Ishikawa (cell line): Measurements from ENCODE around the gene ARSI.

ENCODE experiments used
- CEBPB ChIP-seq: IDR thresholded peaks from 2 replicates; pipeline ENCODE4 v1.6.1; 2012
- CREB1 ChIP-seq: IDR thresholded peaks from 2 replicates; pipeline ENCODE4 v1.6.1; 2012; ENCODE audit warnings: low read depth
- EGR1 ChIP-seq: IDR thresholded peaks from 2 replicates; pipeline ENCODE4 v1.6.1; 2012
- EP300 ChIP-seq: IDR thresholded peaks from 2 replicates; pipeline ENCODE4 v1.6.1; 2012; ENCODE audit warnings: borderline replicate concordance
- FOXM1 ChIP-seq: IDR thresholded peaks from 2 replicates; pipeline ENCODE4 v1.6.1; 2012; ENCODE audit warnings: low read depth, borderline replicate concordance
- NFIC ChIP-seq: IDR thresholded peaks from 2 replicates; pipeline ENCODE4 v1.6.1; 2012
- RAD21 ChIP-seq: IDR thresholded peaks from 2 replicates; pipeline ENCODE4 v1.6.1; 2012; ENCODE audit warnings: low read depth
- TAF1 ChIP-seq: IDR thresholded peaks from 2 replicates; pipeline ENCODE4 v1.6.1; 2012; ENCODE audit warnings: low read depth, mild to moderate bottlenecking
- TCF12 ChIP-seq: IDR thresholded peaks from 2 replicates; pipeline ENCODE4 v1.6.1; 2012; ENCODE audit warnings: low read depth
- TEAD4 ChIP-seq: IDR thresholded peaks from 2 replicates; pipeline ENCODE4 v1.6.1; 2012
- YY1 ChIP-seq: IDR thresholded peaks from 2 replicates; pipeline ENCODE4 v1.6.1; 2012; ENCODE audit warnings: low read depth
- ZBTB7A ChIP-seq: IDR thresholded peaks from 2 replicates; pipeline ENCODE4 v1.6.1; 2012; ENCODE audit warnings: low read depth
- TF ChIP-seq, protein P1 (sequence below): IDR thresholded peaks from 2 replicates; pipeline ENCODE4 v1.6.1; 2012
- TF ChIP-seq, protein P2 (sequence below): IDR thresholded peaks from 2 replicates; pipeline ENCODE4 v1.6.1; 2012; ENCODE audit warnings: low read depth, mild to moderate bottlenecking

DNA sequence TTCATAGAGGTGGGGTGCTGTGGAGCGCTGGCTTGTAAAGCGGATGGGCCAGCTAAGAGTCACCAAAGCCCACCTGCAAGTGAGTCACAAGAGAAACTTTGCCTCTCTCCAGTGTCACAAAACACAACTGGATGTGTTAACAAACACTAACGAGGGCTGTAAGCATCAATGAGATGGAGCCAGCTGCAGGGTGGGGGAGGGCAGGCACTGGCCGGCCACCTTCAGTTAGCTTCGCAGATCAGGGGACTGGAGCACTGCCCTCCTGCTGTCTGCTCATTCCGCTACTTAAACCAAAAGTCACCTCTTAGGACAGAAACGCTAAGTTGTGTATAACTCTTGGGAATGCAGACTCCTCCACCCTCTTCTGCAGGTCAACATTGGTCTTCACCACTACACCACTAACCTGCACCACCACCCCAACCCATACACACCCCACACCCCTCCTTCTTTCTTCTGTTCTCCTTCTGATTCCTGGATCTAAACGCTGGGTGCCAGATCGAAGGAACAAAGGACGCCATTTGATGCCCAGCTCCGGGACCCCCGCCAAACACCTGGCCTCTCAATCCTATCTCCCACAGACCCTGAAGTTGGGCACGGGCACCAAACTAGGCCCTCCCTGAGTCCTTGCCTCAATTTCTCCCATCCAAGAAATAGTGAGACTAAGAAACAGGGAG is 2.1 kb downstream of the ARSI start:
- TF ChIP-seq TAF1 = no peak
- TF ChIP-seq EP300 = no peak
- TF ChIP-seq RAD21 = no peak
- TF ChIP-seq, protein P1, sequence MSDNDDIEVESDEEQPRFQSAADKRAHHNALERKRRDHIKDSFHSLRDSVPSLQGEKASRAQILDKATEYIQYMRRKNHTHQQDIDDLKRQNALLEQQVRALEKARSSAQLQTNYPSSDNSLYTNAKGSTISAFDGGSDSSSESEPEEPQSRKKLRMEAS = no peak
- no peak for TF ChIP-seq NFIC
- no peak for TF ChIP-seq YY1
- no peak for TF ChIP-seq CREB1
- TF ChIP-seq, protein P2, sequence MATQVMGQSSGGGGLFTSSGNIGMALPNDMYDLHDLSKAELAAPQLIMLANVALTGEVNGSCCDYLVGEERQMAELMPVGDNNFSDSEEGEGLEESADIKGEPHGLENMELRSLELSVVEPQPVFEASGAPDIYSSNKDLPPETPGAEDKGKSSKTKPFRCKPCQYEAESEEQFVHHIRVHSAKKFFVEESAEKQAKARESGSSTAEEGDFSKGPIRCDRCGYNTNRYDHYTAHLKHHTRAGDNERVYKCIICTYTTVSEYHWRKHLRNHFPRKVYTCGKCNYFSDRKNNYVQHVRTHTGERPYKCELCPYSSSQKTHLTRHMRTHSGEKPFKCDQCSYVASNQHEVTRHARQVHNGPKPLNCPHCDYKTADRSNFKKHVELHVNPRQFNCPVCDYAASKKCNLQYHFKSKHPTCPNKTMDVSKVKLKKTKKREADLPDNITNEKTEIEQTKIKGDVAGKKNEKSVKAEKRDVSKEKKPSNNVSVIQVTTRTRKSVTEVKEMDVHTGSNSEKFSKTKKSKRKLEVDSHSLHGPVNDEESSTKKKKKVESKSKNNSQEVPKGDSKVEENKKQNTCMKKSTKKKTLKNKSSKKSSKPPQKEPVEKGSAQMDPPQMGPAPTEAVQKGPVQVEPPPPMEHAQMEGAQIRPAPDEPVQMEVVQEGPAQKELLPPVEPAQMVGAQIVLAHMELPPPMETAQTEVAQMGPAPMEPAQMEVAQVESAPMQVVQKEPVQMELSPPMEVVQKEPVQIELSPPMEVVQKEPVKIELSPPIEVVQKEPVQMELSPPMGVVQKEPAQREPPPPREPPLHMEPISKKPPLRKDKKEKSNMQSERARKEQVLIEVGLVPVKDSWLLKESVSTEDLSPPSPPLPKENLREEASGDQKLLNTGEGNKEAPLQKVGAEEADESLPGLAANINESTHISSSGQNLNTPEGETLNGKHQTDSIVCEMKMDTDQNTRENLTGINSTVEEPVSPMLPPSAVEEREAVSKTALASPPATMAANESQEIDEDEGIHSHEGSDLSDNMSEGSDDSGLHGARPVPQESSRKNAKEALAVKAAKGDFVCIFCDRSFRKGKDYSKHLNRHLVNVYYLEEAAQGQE = no peak
- no peak for TF ChIP-seq TEAD4
- no peak for TF ChIP-seq CEBPB
- no peak for TF ChIP-seq ZBTB7A
- TF ChIP-seq EGR1 = no peak
- TF ChIP-seq FOXM1 = no peak
- no peak for TF ChIP-seq TCF12
